DOHH2 (cell line): ENCODE data around the gene ITPRIP.
A peak's percentile ranks its signal among the peaks of the same experiment; 100 is the strongest.

Experiments
- H3F3A ChIP-seq: fragments of 200-600 bp; sonication (generic), shearing (Covaris generic); 2 replicates; pipeline ENCODE4 v1.6.0; 2016; ENCODE audit warnings: antibody characterized with exemption, mild to moderate bottlenecking; ENCODE audit not compliant: control insufficient read depth, insufficient read depth
- H3K27ac ChIP-seq: fragments of 200-600 bp; sonication (generic); 2 replicates; pipeline ENCODE4 v1.5.1; 2014; ENCODE audit warnings: low read depth, mild to moderate bottlenecking, low read length, moderate library complexity
- H3K27me3 ChIP-seq: fragments of 200-600 bp; sonication (generic); 2 replicates; pipeline ENCODE4 v1.6.1; 2014; ENCODE audit warnings: mild to moderate bottlenecking, low read length, mixed read lengths; ENCODE audit not compliant: control insufficient read depth
- H3K36me3 ChIP-seq: fragments of 200-600 bp; sonication (generic); 2 replicates; pipeline ENCODE4 v1.6.1; 2014; ENCODE audit warnings: mild to moderate bottlenecking, low read length, moderate library complexity, mixed read lengths; ENCODE audit not compliant: control insufficient read depth
- H3K4me1 ChIP-seq: fragments of 200-600 bp; sonication (generic); 2 replicates; pipeline ENCODE4 v1.6.1; 2014; ENCODE audit warnings: mild to moderate bottlenecking, low read length, mixed read lengths; ENCODE audit not compliant: control insufficient read depth
- H3K4me2 ChIP-seq: fragments of 200-600 bp; sonication (generic); 2 replicates; pipeline ENCODE4 v1.6.0; 2014; ENCODE audit warnings: mild to moderate bottlenecking, low read length, moderate library complexity
- H3K4me3 ChIP-seq: fragments of 200-600 bp; sonication (generic); 2 replicates; pipeline ENCODE4 v1.5.1; 2014; ENCODE audit warnings: mild to moderate bottlenecking, low read length, mixed read lengths
- H3K79me2 ChIP-seq: fragments of 200-600 bp; sonication (generic); 2 replicates; pipeline ENCODE4 v1.6.1; 2014; ENCODE audit warnings: mild to moderate bottlenecking, low read length, mixed read lengths; ENCODE audit not compliant: control insufficient read depth
- H3K9me2 ChIP-seq: fragments of 200-600 bp; sonication (generic); replicated peaks from 2 replicates; pipeline ENCODE4 v1.6.1; 2014; ENCODE audit warnings: mild to moderate bottlenecking, low read length, mixed read lengths; ENCODE audit not compliant: control insufficient read depth
- H3K9me3 ChIP-seq: fragments of 200-600 bp; sonication (generic); 2 replicates; pipeline ENCODE4 v1.6.1; 2014; ENCODE audit warnings: antibody characterized with exemption, low read length, mixed read lengths; ENCODE audit not compliant: control insufficient read depth, insufficient read depth
- H4K20me1 ChIP-seq: fragments of 200-600 bp; sonication (generic); 2 replicates; pipeline ENCODE4 v1.6.0; 2014; ENCODE audit warnings: low read depth, mild to moderate bottlenecking, antibody characterized with exemption, low read length, moderate library complexity; ENCODE audit not compliant: control insufficient read depth, insufficient read depth
- CTCF ChIP-seq: fragments of 200-600 bp; sonication (generic); IDR thresholded peaks from one replicate; pipeline ENCODE4 v1.5.1; 2014; ENCODE audit warnings: antibody characterized with exemption, mild to moderate bottlenecking, low read depth, low read length; ENCODE audit not compliant: poor library complexity, severe bottlenecking
- EZH2phosphoT487 ChIP-seq: fragments of 200-600 bp; sonication (generic); IDR thresholded peaks from 2 replicates; pipeline ENCODE4 v1.6.1; 2017; ENCODE audit warnings: borderline replicate concordance, mild to moderate bottlenecking, antibody characterized with exemption, low read length, moderate library complexity, mixed read lengths

The ITPRIP gene

GRCh38 chr10:104336821-104337467 is 1.3 kb downstream of the ITPRIP start:
- peaks cover 35% of the 10 kb centered on the region for H4K20me1 ChIP-seq
- H3K4me1 ChIP-seq, result peaks cover 38% of the 10 kb centered on the region
- peak overlapping the region; percentile 79 for H3K27ac ChIP-seq
- peaks cover 65% of the 10 kb centered on the region for H3K79me2 ChIP-seq
- peaks cover 21% of the 10 kb centered on the region for H3K36me3 ChIP-seq
- H3K9me2 ChIP-seq, result no peaks in the 10 kb centered on the region
- H3F3A ChIP-seq, result peaks cover 5% of the 10 kb centered on the region; the same call in 1 of the 2 replicates
- no peaks in the 10 kb centered on the region for H3K9me3 ChIP-seq
- peak overlapping the region; percentile 99 for H3K4me2 ChIP-seq
- H3K4me3 ChIP-seq, result peak overlapping the region; percentile 83
- no peak for TF ChIP-seq EZH2phosphoT487
- TF ChIP-seq CTCF, result no peak
- H3K27me3 ChIP-seq, result peaks cover 3% of the 10 kb centered on the region; the same call in 1 of the 2 replicates

- Histone ChIP-seq H3K36me3 (peaks cover 24% of the 10 kb centered on the region), H3K27ac (no peak overlapping the region), H3K27me3 (peaks cover 3% of the 10 kb centered on the region; the same call in 1 of the 2 replicates), H3K9me2 (no peaks in the 10 kb centered on the region), H3K4me3 (no peak overlapping the region), H3K9me3 (no peaks in the 10 kb centered on the region), H3K79me2 (peaks cover 83% of the 10 kb centered on the region), H4K20me1 (peaks cover 35% of the 10 kb centered on the region), H3F3A (peaks cover 6% of the 10 kb centered on the region; the same call in 1 of the 2 replicates), H3K4me2 (peak overlapping the region; percentile 99), H3K4me1 (peaks cover 52% of the 10 kb centered on the region)
- TF ChIP-seq CTCF (no peak), EZH2phosphoT487 (no peak)
Observed at GRCh38 chr10:104334965-104335650, 3.2 kb downstream of the ITPRIP start.

DNA sequence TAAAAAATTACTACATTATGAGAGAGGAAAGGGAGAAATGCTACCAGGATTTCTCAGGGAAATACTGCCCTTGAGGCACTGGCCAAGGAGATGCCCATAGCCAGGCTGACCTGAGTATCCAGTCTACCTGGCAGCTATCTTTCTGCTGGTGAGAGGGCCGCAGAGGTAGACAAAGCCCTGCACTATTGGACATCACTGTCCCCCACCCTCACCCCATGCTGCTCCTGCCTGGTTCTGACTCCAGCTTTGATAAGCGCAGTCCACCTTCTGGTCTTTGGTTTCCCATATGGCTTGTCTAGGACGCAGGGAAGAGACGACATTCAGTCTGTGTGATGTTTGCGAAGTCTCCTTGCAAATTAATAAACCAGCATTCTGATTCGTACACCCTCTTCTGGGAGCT is 3.7 kb downstream of the ITPRIP start:
- H3F3A ChIP-seq, result peaks cover 6% of the 10 kb centered on the region; the same call in 1 of the 2 replicates

More for the DNA sequence above, 3.7 kb downstream of the ITPRIP start:
- H3K79me2 ChIP-seq, result peaks cover 89% of the 10 kb centered on the region
- H3K27me3 ChIP-seq, result peaks cover 3% of the 10 kb centered on the region; the same call in 1 of the 2 replicates
- H3K4me1 ChIP-seq, result peaks cover 56% of the 10 kb centered on the region
- H3K27ac ChIP-seq, result no peak overlapping the region
- TF ChIP-seq CTCF (no peak), EZH2phosphoT487 (no peak)
- H3K9me3 ChIP-seq, result no peaks in the 10 kb centered on the region
- H3K36me3 ChIP-seq, result peaks cover 24% of the 10 kb centered on the region
- H3K4me2 ChIP-seq, result no peak overlapping the region
- H3K4me3 ChIP-seq, result no peak overlapping the region
- H4K20me1 ChIP-seq, result peaks cover 39% of the 10 kb centered on the region
- no peaks in the 10 kb centered on the region for H3K9me2 ChIP-seq
